Gastrocnemius medialis (tissue), 4 donors: ENCODE measurements around the gene CRYGS. TPM values are rescaled to one million over a fixed set of nuclear protein-coding genes. Genes with fewer than 3 reads are reported as not detected.
"Not testable (repeated sequence)": the region's sequence is repeated elsewhere in the genome, so short reads cannot be mapped to it uniquely, and the experiment has no call there.

Experiments used
- ATAC-seq, 2 donors: fragments of 150-250 bp; one replicate each; pipeline ENCODE4 v1.9.1; 2016
- DNase-seq, 2 donors: peaks; one replicate each; pipeline ENCODE4 v3.0.0-alpha.2; 2019
- H3K27ac ChIP-seq, 4 donors: fragments of 200-600 bp; sonication (generic); 1 replicate in 1 of 4; 2 replicates in 3 of 4; pipeline ENCODE4 v1.5.1; 2016 to 2018; ENCODE audit warnings: mild to moderate bottlenecking in 2 of 4, moderate library complexity in 1 of 4
- H3K27me3 ChIP-seq, 3 donors: fragments of 200-600 bp; sonication (generic) in 2 of 3; 1 replicate in 1 of 3; 2 replicates in 2 of 3; pipeline versions ENCODE4 v1.5.1 to v1.6.0; 2016 to 2019; ENCODE audit warnings: mild to moderate bottlenecking in 1 of 3, moderate library complexity in 1 of 3
- H3K36me3 ChIP-seq, 2 donors: fragments of 200-600 bp; sonication (generic) in 1 of 2; one replicate each; pipeline ENCODE4 v1.5.1; 2017 to 2018
- H3K4me1 ChIP-seq, 2 donors: fragments of 200-600 bp; sonication (generic) in 1 of 2; one replicate each; pipeline ENCODE4 v1.5.1; 2016 to 2017; ENCODE audit warnings: mild to moderate bottlenecking in 2 of 2
- H3K4me3 ChIP-seq, 4 donors: fragments of 200-600 bp; sonication (generic) in 3 of 4; 1 replicate in 1 of 4; 2 replicates in 3 of 4; pipeline ENCODE4 v1.5.1; 2016 to 2019; ENCODE audit warnings: mild to moderate bottlenecking in 2 of 4
- H3K9me3 ChIP-seq, 3 donors: fragments of 200-600 bp; sonication (generic) in 2 of 3; 1 replicate in 1 of 3; 2 replicates in 2 of 3; pipeline ENCODE4 v1.5.1; 2016 to 2019
- POLR2A ChIP-seq, 2 donors: fragments of 450-650 bp; IDR thresholded peaks; one replicate each; pipeline ENCODE4 v1.6.1; 2017; ENCODE audit warnings: antibody characterized with exemption in 2 of 2, mild to moderate bottlenecking in 2 of 2, moderate library complexity in 2 of 2
- in situ Hi-C, 4 donors: fragments of 200-750 bp; cut with MboI; loops; one replicate each; pipeline versions ENCODE4 v1.15.0 to v1.8.0; 2017; ENCODE audit warnings: low sequenced_read_pairs in 4 of 4
- intact Hi-C: fragments of 100-400 bp; cut with DNase I; formaldehyde crosslinking; loops from one replicate; pipeline ENCODE4 v1.15.1; 2023; ENCODE audit warnings: low total_unique reads
- total RNA-seq, 4 donors: library from RNA; depleted of rRNA; stranded (reverse); fragments of >200 nt; gene quantifications; one replicate each; pipeline versions ENCODE4 v1.1.0 to v1.2.3, GENCODE V29; 2016
- TF ChIP-seq, protein P1 (sequence below), 5 experiments: fragments of 450-650 bp in 3 of 5; fragments of 200-600 bp in 2 of 5; sonication (generic) in 2 of 5; IDR thresholded peaks in 4 of 5; conservative IDR thresholded peaks in 1 of 5; 1 replicate in 4 of 5; 2 replicates in 1 of 5; pipeline ENCODE4 v1.5.1; 2016 to 2019; ENCODE audit warnings: antibody characterized with exemption in 5 of 5, mild to moderate bottlenecking in 3 of 5, moderate library complexity in 3 of 5

Gene CRYGS
- total RNA-seq, 4 donors from 2014 or later: 2.1 TPM; not detected in 3

DNA sequence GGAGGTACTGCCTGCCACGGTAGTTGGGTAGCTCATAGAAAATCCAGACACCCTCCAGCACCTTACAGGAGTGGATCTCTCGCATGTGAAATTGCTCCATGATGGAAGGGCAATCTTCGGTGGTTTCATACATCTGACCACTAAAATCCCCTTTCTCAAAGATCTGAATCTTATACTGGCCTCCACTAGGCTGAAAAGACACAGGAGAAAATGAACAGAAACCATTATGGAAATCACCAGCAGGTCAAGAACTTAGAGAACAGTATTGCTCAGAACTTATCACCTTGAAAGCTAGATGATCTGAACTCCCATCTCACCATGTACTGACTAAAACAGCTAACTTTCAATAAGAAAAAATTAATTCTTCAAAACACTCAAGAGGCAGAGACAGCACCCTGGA is 5.4 kb downstream of the CRYGS start:
- Histone ChIP-seq H3K9me3 (no peaks in the 10 kb centered on the region), H3K27me3 (no peaks in the 10 kb centered on the region), H3K4me3 (no peak overlapping the region), H3K4me1 (peaks cover 0 to 6% of the 10 kb centered on the region in 2 donors), H3K36me3 (peaks cover 0 to 7% of the 10 kb centered on the region in 2 donors), H3K27ac (no peak overlapping the region)
- in situ Hi-C loops (loop anchor here (5.0 to 10.0 kb wide), 5 partner anchors 276 to 556 kb away; no protein-coding TSS in a partner anchor), intact Hi-C loops (no loop called here)
- TF ChIP-seq, protein P1, sequence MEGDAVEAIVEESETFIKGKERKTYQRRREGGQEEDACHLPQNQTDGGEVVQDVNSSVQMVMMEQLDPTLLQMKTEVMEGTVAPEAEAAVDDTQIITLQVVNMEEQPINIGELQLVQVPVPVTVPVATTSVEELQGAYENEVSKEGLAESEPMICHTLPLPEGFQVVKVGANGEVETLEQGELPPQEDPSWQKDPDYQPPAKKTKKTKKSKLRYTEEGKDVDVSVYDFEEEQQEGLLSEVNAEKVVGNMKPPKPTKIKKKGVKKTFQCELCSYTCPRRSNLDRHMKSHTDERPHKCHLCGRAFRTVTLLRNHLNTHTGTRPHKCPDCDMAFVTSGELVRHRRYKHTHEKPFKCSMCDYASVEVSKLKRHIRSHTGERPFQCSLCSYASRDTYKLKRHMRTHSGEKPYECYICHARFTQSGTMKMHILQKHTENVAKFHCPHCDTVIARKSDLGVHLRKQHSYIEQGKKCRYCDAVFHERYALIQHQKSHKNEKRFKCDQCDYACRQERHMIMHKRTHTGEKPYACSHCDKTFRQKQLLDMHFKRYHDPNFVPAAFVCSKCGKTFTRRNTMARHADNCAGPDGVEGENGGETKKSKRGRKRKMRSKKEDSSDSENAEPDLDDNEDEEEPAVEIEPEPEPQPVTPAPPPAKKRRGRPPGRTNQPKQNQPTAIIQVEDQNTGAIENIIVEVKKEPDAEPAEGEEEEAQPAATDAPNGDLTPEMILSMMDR (IDR thresholded peaks at IDR 0.05 in 4 of 5, conservative IDR thresholded peaks at IDR 0.05 in 1 of 5): no peak
- no peak for TF ChIP-seq POLR2A (IDR thresholded peaks at IDR 0.05)
- ATAC-seq (no peak), DNase-seq (no peak)

DNA sequence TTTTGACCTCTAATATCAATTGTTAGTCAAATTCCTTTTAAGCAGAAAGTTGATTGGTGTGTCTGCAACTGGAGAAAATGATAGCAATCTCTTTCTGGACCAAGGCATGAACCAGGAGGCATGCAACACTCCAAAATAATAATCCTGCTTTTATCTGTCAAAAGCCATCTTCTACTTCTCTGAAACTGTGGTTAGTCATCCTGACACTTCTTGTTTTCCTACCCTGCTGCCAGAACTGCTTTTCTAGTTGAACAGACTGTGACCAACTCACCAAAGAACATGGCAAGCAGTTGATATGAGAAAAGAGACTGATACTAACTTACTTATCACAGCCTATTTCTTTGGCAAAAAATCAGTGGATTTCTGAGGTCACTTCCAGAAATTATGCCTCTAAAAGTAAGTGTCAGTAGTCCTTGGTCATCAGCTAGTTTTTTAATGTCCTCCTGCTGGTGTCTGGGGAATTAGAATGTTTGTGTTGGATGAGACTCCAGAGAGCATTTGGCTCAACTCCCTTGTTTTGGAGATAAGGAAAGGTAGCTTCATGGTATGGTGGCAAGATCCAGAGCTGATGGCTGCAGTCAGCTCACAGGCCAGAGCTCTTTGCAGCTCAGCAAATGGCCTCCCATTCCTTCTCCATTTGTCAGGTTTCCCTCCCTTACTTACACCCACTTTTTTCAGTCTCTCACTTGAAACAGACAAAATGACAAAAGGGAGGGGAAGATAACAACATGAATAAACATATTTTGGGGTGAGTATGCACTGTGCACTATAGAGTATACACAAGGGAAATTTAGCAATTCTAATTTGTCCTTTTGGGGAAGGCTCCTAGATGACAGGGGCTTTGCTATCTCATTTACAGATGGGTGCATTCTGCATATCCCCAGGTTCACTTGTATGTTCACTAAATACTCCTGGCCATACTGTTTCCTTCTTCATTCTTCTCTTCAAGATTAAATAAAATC is 7.0 kb downstream of the CRYGS start:
- Histone ChIP-seq H3K27me3 (no peaks in the 10 kb centered on the region), H3K4me3 (no peak overlapping the region), H3K36me3 (peaks cover 0 to 7% of the 10 kb centered on the region in 2 donors), H3K27ac (no peak overlapping the region), H3K4me1 (peaks cover 0 to 6% of the 10 kb centered on the region in 2 donors), H3K9me3 (no peaks in the 10 kb centered on the region)
- intact Hi-C loops (no loop called here), in situ Hi-C loops (loop anchor here (5.0 to 10.0 kb wide), 5 partner anchors 275 to 555 kb away; no protein-coding TSS in a partner anchor)
- ATAC-seq (no peak), DNase-seq (no peak)
- TF ChIP-seq, protein P1 (IDR thresholded peaks at IDR 0.05 in 4 of 5, conservative IDR thresholded peaks at IDR 0.05 in 1 of 5): no peak
- no peak for TF ChIP-seq POLR2A (IDR thresholded peaks at IDR 0.05)

DNA sequence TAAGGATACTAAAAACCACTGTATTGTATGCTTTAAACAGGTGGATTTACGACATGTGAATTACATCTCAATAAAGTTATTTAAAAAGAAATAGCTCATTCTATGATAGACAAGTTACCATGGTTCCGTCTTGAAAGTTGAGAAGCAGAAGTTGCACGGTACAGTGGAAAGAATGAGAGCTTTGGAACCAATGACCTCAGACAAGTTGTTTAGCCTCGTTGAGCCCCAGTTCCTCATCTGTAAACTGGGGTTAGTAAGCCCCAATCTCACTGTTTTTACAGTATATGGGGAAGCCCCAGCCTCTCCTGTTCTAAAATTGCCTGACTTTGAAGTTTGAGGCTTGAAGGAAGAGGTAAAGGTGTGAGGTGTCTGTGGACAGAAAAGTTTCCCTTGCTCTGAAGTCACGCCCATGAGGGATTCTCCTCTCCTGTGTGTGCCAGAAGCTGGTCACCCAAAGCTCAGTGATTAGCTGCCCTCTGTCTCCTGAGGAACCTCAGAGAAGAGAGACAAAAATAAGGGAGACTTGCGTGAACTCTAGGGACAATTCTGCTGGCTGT is 10.0 kb downstream of the CRYGS start:
- Histone ChIP-seq H3K4me3 (no peak overlapping the region), H3K27me3 (no peaks in the 10 kb centered on the region), H3K4me1 (no peaks in the 10 kb centered on the region), H3K9me3 (no peaks in the 10 kb centered on the region), H3K36me3 (peaks cover 0 to 7% of the 10 kb centered on the region in 2 donors), H3K27ac (no peak overlapping the region)
- intact Hi-C loops: no loop called here
- no peak for ATAC-seq
- TF ChIP-seq POLR2A (IDR thresholded peaks at IDR 0.05): no peak
- TF ChIP-seq, protein P1 (IDR thresholded peaks at IDR 0.05 in 4 of 5, conservative IDR thresholded peaks at IDR 0.05 in 1 of 5): no peak
- in situ Hi-C loops: loop anchor here in 2 of 4 donors (10.0 kb wide), 2 partner anchors 279 to 549 kb away; no protein-coding TSS in a partner anchor
- DNase-seq: no peak

DNA sequence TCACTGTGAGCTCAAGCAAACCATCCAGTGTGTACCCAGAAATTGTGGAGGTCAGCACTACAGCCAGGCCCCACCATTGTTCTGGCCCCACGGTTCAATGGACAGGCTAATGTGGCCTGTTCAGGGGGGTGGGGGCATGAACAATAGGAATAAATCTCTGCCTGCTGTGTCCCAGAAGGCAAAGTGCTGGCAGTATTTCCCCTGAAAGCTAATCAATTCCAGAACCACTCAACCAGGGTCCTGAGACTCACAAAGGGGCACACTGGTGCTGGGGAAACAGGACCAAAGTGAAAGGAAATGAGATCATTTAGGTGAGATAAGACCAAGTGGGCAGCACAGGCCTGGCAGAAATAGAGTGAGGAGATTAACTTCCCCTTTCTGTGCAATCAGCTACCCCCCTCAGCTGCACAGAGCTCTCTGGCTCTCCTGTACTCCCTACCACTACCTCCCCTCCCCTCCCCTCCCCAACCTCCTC is 11.5 kb downstream of the CRYGS start:
- Histone ChIP-seq H3K36me3 (no peaks in the 10 kb centered on the region), H3K27ac (no peak overlapping the region), H3K27me3 (no peaks in the 10 kb centered on the region), H3K4me3 (no peak overlapping the region), H3K9me3 (no peaks in the 10 kb centered on the region), H3K4me1 (no peaks in the 10 kb centered on the region)
- ATAC-seq: no peak
- no peak for TF ChIP-seq POLR2A (IDR thresholded peaks at IDR 0.05)
- TF ChIP-seq, protein P1 (IDR thresholded peaks at IDR 0.05 in 4 of 5, conservative IDR thresholded peaks at IDR 0.05 in 1 of 5): no peak
- in situ Hi-C loops (loop anchor here in 2 of 4 donors (10.0 kb wide), 2 partner anchors 278 to 548 kb away; no protein-coding TSS in a partner anchor), intact Hi-C loops (no loop called here)
- no peak for DNase-seq

DNA sequence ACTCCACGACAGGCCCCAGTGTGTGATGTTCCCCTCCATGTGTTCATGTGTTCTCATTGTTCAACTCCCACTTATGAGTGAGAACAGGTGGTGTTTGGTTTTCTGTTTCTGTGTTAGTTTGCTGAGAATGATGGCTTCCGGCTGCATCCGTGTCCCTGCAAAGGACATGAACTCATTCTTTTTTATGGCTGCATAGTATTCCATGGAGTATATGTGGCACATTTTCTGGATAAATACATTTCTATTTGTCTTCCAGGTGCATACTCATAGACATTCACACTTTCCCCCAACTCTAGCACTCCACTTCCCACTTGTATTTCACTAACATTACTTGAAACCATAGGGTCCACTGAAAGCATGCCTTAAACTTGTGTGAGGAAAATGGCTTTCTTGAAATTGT is 12.5 kb downstream of the CRYGS start:
- H3K9me3 ChIP-seq, ATAC-seq, H3K4me3 ChIP-seq, DNase-seq, H3K4me1 ChIP-seq, H3K27me3 ChIP-seq, intact Hi-C loops, H3K27ac ChIP-seq, H3K36me3 ChIP-seq: not testable (repeated sequence)
- in situ Hi-C loops: loop anchor here in 2 of 4 donors (10.0 kb wide), 2 partner anchors 277 to 547 kb away; no protein-coding TSS in a partner anchor
